Keratinocyte (primary cell): ENCODE results near the gene FBXW2. TPM values are rescaled to one million over a fixed set of nuclear protein-coding genes. Genes with fewer than 3 reads are reported as not detected.

Experiments used
- DNase-seq: peaks from one replicate; pipeline ENCODE4 v3.0.0-alpha.2; 2011; ENCODE audit warnings: low read depth, missing footprints, low spot score
- FAIRE-seq: peaks from 2 replicates; lab custom pipeline; 2011; peaks lifted over from hg19 to GRCh38; lab: Jason Lieb, UNC
- H2AFZ ChIP-seq: 2 replicates; pipeline ENCODE4 v1.6.0; 2012; ENCODE audit warnings: low read length, control low read depth, inconsistent platforms; ENCODE audit not compliant: control insufficient read depth
- H3K27ac ChIP-seq: 2 replicates; pipeline ENCODE4 v1.5.1; 2011; ENCODE audit warnings: low read length; ENCODE audit not compliant: control insufficient read depth, insufficient read depth
- H3K27me3 ChIP-seq: 3 replicates; pipeline ENCODE4 v1.6.0; 2011; ENCODE audit warnings: low read length; ENCODE audit not compliant: control insufficient read depth, insufficient read depth; ENCODE audit errors: extremely low read depth
- H3K36me3 ChIP-seq, 2 experiments: 2 replicates in 1 of 2; 3 replicates in 1 of 2; pipeline ENCODE4 v1.5.1; 2011; ENCODE audit warnings: low read length in 2 of 2, mild to moderate bottlenecking in 1 of 2; ENCODE audit not compliant: control insufficient read depth in 2 of 2, insufficient read depth in 2 of 2; ENCODE audit errors: extremely low read depth in 1 of 2
- H3K4me1 ChIP-seq: 3 replicates; pipeline ENCODE4 v1.5.1; 2011; ENCODE audit warnings: low read length; ENCODE audit not compliant: control insufficient read depth, insufficient read depth; ENCODE audit errors: extremely low read depth
- H3K4me2 ChIP-seq: 3 replicates; pipeline ENCODE4 v1.6.0; 2011; ENCODE audit warnings: low read depth, low read length; ENCODE audit not compliant: control insufficient read depth, insufficient read depth; ENCODE audit errors: extremely low read depth
- H3K4me3 ChIP-seq, 3 experiments: fragments of 200-600 bp in 1 of 3; sonication (generic) in 1 of 3; 2 replicates in 2 of 3; 3 replicates in 1 of 3; pipeline ENCODE4 v1.5.1; 2011 to 2016; ENCODE audit warnings: low read length in 3 of 3, mild to moderate bottlenecking in 3 of 3, control low read depth in 2 of 3, inconsistent platforms in 1 of 3, low read depth in 1 of 3, mixed read lengths in 1 of 3, mixed run types in 1 of 3, moderate library complexity in 1 of 3; ENCODE audit not compliant: control insufficient read depth in 2 of 3, insufficient read depth in 2 of 3; ENCODE audit errors: extremely low read depth in 1 of 3
- H3K79me2 ChIP-seq: 2 replicates; pipeline ENCODE4 v1.6.0; 2012; ENCODE audit warnings: low read length; ENCODE audit not compliant: control insufficient read depth, insufficient read depth
- H3K9ac ChIP-seq: 3 replicates; pipeline ENCODE4 v1.6.0; 2011; ENCODE audit warnings: low read length; ENCODE audit not compliant: control insufficient read depth, insufficient read depth; ENCODE audit errors: extremely low read depth
- H3K9me1 ChIP-seq: 3 replicates; pipeline ENCODE4 v1.6.0; 2011; ENCODE audit warnings: low read length; ENCODE audit not compliant: control insufficient read depth, insufficient read depth; ENCODE audit errors: extremely low read depth
- H3K9me3 ChIP-seq: 2 replicates; pipeline ENCODE4 v1.5.1; 2012; ENCODE audit warnings: low read depth, low read length; ENCODE audit not compliant: control insufficient read depth
- H4K20me1 ChIP-seq: 3 replicates; pipeline ENCODE4 v1.6.0; 2011; ENCODE audit warnings: low read length; ENCODE audit not compliant: control insufficient read depth, insufficient read depth; ENCODE audit errors: extremely low read depth
- EZH2 ChIP-seq: IDR thresholded peaks from one replicate; pipeline ENCODE4 v1.6.1; 2012; ENCODE audit warnings: inconsistent platforms, mild to moderate bottlenecking, low read length, moderate library complexity
- dilution Hi-C: fragments of 300-500 bp; cut with MboI; formaldehyde crosslinking; loops from one replicate; pipeline ENCODE4 v1.7.0; 2020; ENCODE audit warnings: low sequenced_read_pairs; ENCODE audit not compliant: extremely low pct_ligation_motif_present
- polyA plus RNA-seq, 5 experiments: library from polyadenylated mRNA; depleted of rRNA in 3 of 5; stranded (reverse) in 3 of 5; stranded (forward) in 1 of 5; unstranded in 1 of 5; fragments of >200 nt; gene quantifications; 1 replicate in 1 of 5; 2 replicates in 3 of 5; 3 replicates in 1 of 5; pipeline versions ENCODE4 v1.2.1 to v1.2.3, GENCODE V29; 2011 to 2012; ENCODE audit warnings: missing spikeins in 2 of 5, low read depth in 1 of 5, low replicate concordance in 1 of 5
- TF ChIP-seq, protein P1 (sequence below), 3 experiments: IDR thresholded peaks in 1 of 3; conservative IDR thresholded peaks in 1 of 3; optimal IDR thresholded peaks in 1 of 3; 2 replicates in 2 of 3; 3 replicates in 1 of 3; pipeline versions ENCODE3 to v1.5.1; 2011; ENCODE audit warnings: low read length in 3 of 3, mild to moderate bottlenecking in 3 of 3, moderate library complexity in 2 of 3, control low read depth in 1 of 3, inconsistent platforms in 1 of 3; ENCODE audit not compliant: insufficient read depth in 2 of 3; ENCODE audit errors: extremely low read depth in 1 of 3

The FBXW2 gene
- polyA plus RNA-seq, 1 donor (not counting 4 experiments of a cell fraction or from before 2014, with no cell fraction given), result 68.3 TPM

DNA sequence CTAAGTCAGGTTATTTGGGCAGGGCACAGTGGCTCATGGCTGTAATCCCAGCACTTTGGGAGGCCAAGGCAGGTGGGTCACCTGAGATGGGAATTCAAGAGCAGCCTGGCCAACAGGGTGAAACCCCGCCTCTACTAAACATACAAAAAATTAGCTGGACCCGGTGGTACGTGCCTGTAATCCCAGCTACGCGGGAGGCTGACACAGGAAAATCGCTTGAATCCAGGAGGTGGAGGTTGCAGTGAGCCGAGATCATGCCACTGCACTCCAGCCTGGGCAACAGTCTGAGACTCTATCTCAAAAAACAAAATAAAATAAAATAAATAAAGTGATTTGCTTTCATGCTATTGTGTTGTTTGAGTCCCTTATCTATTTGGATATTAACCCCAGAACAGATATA, 8.2 kb upstream of the FBXW2 start:
- H3K4me1 ChIP-seq, result no peaks in the 10 kb centered on the region
- no peaks in the 10 kb centered on the region for H3K79me2 ChIP-seq
- no peaks in the 10 kb centered on the region for H3K9me1 ChIP-seq
- dilution Hi-C loops, result no loop called here
- H3K9ac ChIP-seq, result no peak overlapping the region
- no peaks in the 10 kb centered on the region for H4K20me1 ChIP-seq
- H3K36me3 ChIP-seq, result no peaks in the 10 kb centered on the region
- H3K27me3 ChIP-seq, result no peaks in the 10 kb centered on the region
- FAIRE-seq, result no peak
- H3K9me3 ChIP-seq, result no peaks in the 10 kb centered on the region
- TF ChIP-seq, protein P1, sequence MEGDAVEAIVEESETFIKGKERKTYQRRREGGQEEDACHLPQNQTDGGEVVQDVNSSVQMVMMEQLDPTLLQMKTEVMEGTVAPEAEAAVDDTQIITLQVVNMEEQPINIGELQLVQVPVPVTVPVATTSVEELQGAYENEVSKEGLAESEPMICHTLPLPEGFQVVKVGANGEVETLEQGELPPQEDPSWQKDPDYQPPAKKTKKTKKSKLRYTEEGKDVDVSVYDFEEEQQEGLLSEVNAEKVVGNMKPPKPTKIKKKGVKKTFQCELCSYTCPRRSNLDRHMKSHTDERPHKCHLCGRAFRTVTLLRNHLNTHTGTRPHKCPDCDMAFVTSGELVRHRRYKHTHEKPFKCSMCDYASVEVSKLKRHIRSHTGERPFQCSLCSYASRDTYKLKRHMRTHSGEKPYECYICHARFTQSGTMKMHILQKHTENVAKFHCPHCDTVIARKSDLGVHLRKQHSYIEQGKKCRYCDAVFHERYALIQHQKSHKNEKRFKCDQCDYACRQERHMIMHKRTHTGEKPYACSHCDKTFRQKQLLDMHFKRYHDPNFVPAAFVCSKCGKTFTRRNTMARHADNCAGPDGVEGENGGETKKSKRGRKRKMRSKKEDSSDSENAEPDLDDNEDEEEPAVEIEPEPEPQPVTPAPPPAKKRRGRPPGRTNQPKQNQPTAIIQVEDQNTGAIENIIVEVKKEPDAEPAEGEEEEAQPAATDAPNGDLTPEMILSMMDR (optimal IDR thresholded peaks at IDR 0.05 in 1 of 3, IDR thresholded peaks at IDR 0.05 in 1 of 3, conservative IDR thresholded peaks at IDR 0.05 in 1 of 3; ENCODE audit: extremely low read depth in 1 of 3, insufficient read depth in 2 of 3, low read length in 3 of 3), result no peak
- TF ChIP-seq EZH2, result no peak
- no peak for DNase-seq
- H3K27ac ChIP-seq, result no peak overlapping the region
- no peak overlapping the region for H2AFZ ChIP-seq
- H3K4me2 ChIP-seq, result no peak overlapping the region
- H3K4me3 ChIP-seq, result no peak overlapping the region

DNA sequence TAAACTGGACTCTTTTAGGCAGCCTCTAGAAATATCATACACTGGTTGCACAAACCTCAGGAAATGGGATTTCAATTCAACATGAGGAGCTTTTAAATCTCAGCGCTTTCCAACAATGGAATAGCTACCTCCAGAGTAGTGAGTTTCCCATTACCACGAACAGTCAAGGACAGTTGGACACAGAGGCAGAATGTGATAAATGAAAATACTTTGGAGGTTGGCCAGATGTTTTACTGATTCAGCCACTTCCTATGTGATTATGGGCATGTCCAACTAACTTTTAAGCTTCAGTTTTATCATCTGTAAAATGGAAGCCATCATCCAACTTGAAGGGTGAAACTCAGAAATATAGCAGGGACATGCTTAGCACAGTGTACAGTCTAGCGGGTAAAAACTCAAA, 2.1 kb downstream of the FBXW2 start:
- TF ChIP-seq, protein P1 (optimal IDR thresholded peaks at IDR 0.05 in 1 of 3, IDR thresholded peaks at IDR 0.05 in 1 of 3, conservative IDR thresholded peaks at IDR 0.05 in 1 of 3; ENCODE audit: extremely low read depth in 1 of 3, insufficient read depth in 2 of 3, low read length in 3 of 3), result no peak
- no peak for TF ChIP-seq EZH2
- H3K27ac ChIP-seq, result no peak overlapping the region
- H3K4me1 ChIP-seq, result peaks cover 13% of the 10 kb centered on the region
- H3K4me2 ChIP-seq, result peak overlapping the region; percentile 85
- H3K9me1 ChIP-seq, result no peaks in the 10 kb centered on the region
- dilution Hi-C loops, result no loop called here
- FAIRE-seq, result no peak
- H3K36me3 ChIP-seq, result peaks cover 10 to 14% of the 10 kb centered on the region in 2 experiments
- no peak overlapping the region for H3K4me3 ChIP-seq
- H4K20me1 ChIP-seq, result no peaks in the 10 kb centered on the region
- no peak overlapping the region for H2AFZ ChIP-seq
- H3K9me3 ChIP-seq, result no peaks in the 10 kb centered on the region
- no peaks in the 10 kb centered on the region for H3K27me3 ChIP-seq
- no peak for DNase-seq
- H3K9ac ChIP-seq, result no peak overlapping the region
- H3K79me2 ChIP-seq, result peaks cover 72% of the 10 kb centered on the region
